ENCODE measurements around the gene GOLGA2. TPM values are rescaled to one million over a fixed set of nuclear protein-coding genes. Genes with fewer than 3 reads are reported as not detected.
A peak's percentile ranks its signal among the peaks of the same experiment; 100 is the strongest.

The GOLGA2 gene
- total and polyA plus RNA-seq, 2 of the 4 experiments (the other 2 are of a cell fraction) = 118 to 146 TPM

- H3K9me3 ChIP-seq (ENCODE audit: control insufficient read depth, insufficient read depth, low read length) = no peaks in the 10 kb centered on the region
- intact Hi-C loops (cut with micrococcal nuclease) (no loop called here), dilution Hi-C loops (cut with HindIII; ENCODE audit: low sequenced_read_pairs, unreplicated experiment) (no loop called here), in situ Hi-C loops (cut with MboI; ENCODE audit: low sequenced_read_pairs) (no loop called here)
- no peak overlapping the region for H4K91ac ChIP-seq (ENCODE audit: insufficient read depth, low read depth, low read length)
- H3K27ac ChIP-seq (ENCODE audit: insufficient read depth, low read length) = no peak overlapping the region
- H2BK5ac ChIP-seq (ENCODE audit: low read depth, low read length, poor library complexity, severe bottlenecking) = no peak overlapping the region
- ChIA-PET CTCF (no interaction called here), POLR2A (ENCODE audit: unreplicated experiment) (no interaction called here)
- no peak overlapping the region for H3K14ac ChIP-seq (replicated peaks; ENCODE audit: low read depth, low read length)
- H3K56ac ChIP-seq (ENCODE audit: extremely low read depth, insufficient read depth, low read length) = no peak overlapping the region
- peaks cover 0 to 6% of the 10 kb centered on the region in 2 experiments; a peak in 2 of 4 replicates for H3K79me1 ChIP-seq (ENCODE audit: low read depth in 1 of 2, low read length in 2 of 2)
- no peaks in the 10 kb centered on the region for H3K27me3 ChIP-seq (ENCODE audit: control insufficient read depth, insufficient read depth, low read length)
- no peak overlapping the region; the same call in 1 of the 2 replicates for H2AK5ac ChIP-seq (ENCODE audit: low read depth, low read length)
- no peak overlapping the region for H3K18ac ChIP-seq (ENCODE audit: low read depth, low read length)
- H3K23ac ChIP-seq (ENCODE audit: low read depth, low read length) = no peak overlapping the region
- peaks cover 12% of the 10 kb centered on the region for H3K9me1 ChIP-seq (ENCODE audit: insufficient read depth, low read length)
- TF ChIP-seq FOS (IDR thresholded peaks at IDR 0.05; ENCODE audit: low read depth, low read length) (no peak), POLR2A (IDR thresholded peaks at IDR 0.05; ENCODE audit: low read depth, low read length) (no peak), USF2 (IDR thresholded peaks at IDR 0.05; ENCODE audit: low read depth, low read length) (no peak), RCOR1 (IDR thresholded peaks at IDR 0.05; ENCODE audit: insufficient replicate concordance, low read length) (no peak), BHLHE40 (IDR thresholded peaks at IDR 0.05; ENCODE audit: low read depth, low read length) (no peak), RFX5 (IDR thresholded peaks at IDR 0.05; ENCODE audit: low read depth, low read length) (no peak), CTCF (conservative IDR thresholded peaks at IDR 0.05; ENCODE audit: low read depth, low read length) (no peak), MAFK (IDR thresholded peaks at IDR 0.05; ENCODE audit: low read depth, low read length) (no peak)
- H4K5ac ChIP-seq (ENCODE audit: low read depth, low read length) = no peak overlapping the region
- peaks cover 11% of the 10 kb centered on the region for H3K4me1 ChIP-seq (ENCODE audit: control insufficient read depth, insufficient read depth, low read length)
- H2BK20ac ChIP-seq (ENCODE audit: low read depth, low read length) = no peak overlapping the region
- H2AK9ac ChIP-seq (replicated peaks; ENCODE audit: low read depth, low read length, poor library complexity) = peak overlapping the region; percentile 5
- H3K4me3 ChIP-seq (ENCODE audit: insufficient read depth, low read depth, low read length) = no peak overlapping the region
- ATAC-seq (ENCODE audit: low read depth) = peak; percentile 42
- no peak overlapping the region for H2BK120ac ChIP-seq (ENCODE audit: low read depth, low read length)
- H3K4ac ChIP-seq (ENCODE audit: low read depth, low read length) = no peak overlapping the region
- H4K8ac ChIP-seq (ENCODE audit: low read depth in 2 of 2, low read length in 2 of 2) = no peak overlapping the region
- peak overlapping the region; percentile 14 for H2AFZ ChIP-seq (replicated peaks; ENCODE audit: low read length, poor library complexity)
- no peak overlapping the region for H3K9ac ChIP-seq (ENCODE audit: low read depth, low read length)
- no TSS peak for BruUV-seq (replicated peaks)
- no peak overlapping the region for H2BK15ac ChIP-seq (ENCODE audit: low read depth, low read length)
- 62% methylated on average over 28 of the region's 81 CpGs; no CpG with 5 or more reads in 1 of the 2 experiments for WGBS, 2 experiments (ENCODE audit: extremely low coverage in 2 of 2, insufficient read length in 1 of 2)
- peaks cover 11% of the 10 kb centered on the region for H4K20me1 ChIP-seq (ENCODE audit: insufficient read depth, low read length)
- DNase-seq = peak; percentile 33
- peaks cover 3% of the 10 kb centered on the region for H3K36me3 ChIP-seq (ENCODE audit: control insufficient read depth, insufficient read depth, low read length)
- H3K4me2 ChIP-seq (ENCODE audit: low read depth, low read length) = no peak overlapping the region
Measured at GRCh38 chr9:128249908-128250838, 25.6 kb downstream of the GOLGA2 start.
